SK-N-MC (cell line): ENCODE results near the gene FBXO4.

Experiments
- FOXP2 ChIP-seq: optimal IDR thresholded peaks from 2 replicates; pipeline ENCODE3; 2011; ENCODE audit warnings: mild to moderate bottlenecking, moderate library complexity; ENCODE audit not compliant: insufficient read depth; ENCODE audit errors: extremely low read length, control extremely low read depth
- POLR2AphosphoS5 ChIP-seq: IDR thresholded peaks from 2 replicates; pipeline ENCODE4 v1.6.1; 2012; ENCODE audit warnings: mild to moderate bottlenecking, low read depth, low read length, borderline replicate concordance

- TF ChIP-seq POLR2AphosphoS5 = no peak
- TF ChIP-seq FOXP2 = no peak
These were observed 36.7 kb downstream of the FBXO4 start for GRCh38 chr5:41961736-41962135.
